ENCODE results near the gene PTPRT. TPM values are rescaled to one million over a fixed set of nuclear protein-coding genes. Genes with fewer than 3 reads are reported as not detected.

Gene PTPRT
- total and polyA plus RNA-seq, 2 of the 13 experiments (the other 11 are each of a cell fraction or from before 2014, with no cell fraction given) = under 0.01 to 0.09 TPM

DNA sequence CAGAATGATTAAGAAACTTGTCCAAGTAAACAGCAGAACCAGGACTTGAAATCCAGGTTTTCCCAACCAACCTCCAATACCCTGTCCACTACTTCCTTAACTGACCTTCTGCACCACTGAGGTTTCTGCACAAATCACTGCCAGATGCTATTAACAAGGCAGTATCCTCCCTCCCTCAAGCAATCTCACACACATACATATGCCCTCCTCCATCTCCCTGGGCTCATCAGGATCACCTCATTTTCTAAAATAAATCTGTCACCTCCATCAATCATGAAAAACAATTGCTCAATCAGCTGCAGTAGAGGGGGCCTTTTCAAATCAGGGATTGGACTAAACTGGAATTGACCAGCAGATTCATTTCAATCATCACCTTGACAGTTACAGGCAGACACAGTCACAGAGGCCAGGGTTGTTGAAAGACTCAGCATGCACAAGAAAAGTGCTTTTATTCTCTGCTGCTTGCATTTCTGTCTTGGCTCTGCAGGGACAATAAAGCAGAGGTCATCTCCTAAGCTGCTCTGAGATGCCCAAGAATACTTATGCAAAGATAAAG is 539.4 kb downstream of the PTPRT start:
- no peak overlapping the region for H3K27ac ChIP-seq (ENCODE audit: extremely low read length, insufficient read depth, low read length)
- TF ChIP-seq, protein P1, sequence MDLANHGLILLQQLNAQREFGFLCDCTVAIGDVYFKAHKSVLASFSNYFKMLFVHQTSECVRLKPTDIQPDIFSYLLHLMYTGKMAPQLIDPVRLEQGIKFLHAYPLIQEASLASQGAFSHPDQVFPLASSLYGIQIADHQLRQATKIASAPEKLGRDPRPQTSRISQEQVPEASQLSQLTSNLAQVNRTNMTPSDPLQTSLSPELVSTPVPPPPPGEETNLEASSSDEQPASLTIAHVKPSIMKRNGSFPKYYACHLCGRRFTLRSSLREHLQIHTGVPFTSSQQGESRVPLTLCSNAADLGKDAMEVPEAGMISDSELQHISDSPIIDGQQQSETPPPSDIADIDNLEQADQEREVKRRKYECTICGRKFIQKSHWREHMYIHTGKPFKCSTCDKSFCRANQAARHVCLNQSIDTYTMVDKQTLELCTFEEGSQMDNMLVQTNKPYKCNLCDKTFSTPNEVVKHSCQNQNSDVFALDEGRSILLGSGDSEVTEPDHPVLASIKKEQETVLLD (CRISPR knock-in tag; IDR thresholded peaks at IDR 0.05; ENCODE audit: low read depth) = no peak
- TF ChIP-seq, protein P2, sequence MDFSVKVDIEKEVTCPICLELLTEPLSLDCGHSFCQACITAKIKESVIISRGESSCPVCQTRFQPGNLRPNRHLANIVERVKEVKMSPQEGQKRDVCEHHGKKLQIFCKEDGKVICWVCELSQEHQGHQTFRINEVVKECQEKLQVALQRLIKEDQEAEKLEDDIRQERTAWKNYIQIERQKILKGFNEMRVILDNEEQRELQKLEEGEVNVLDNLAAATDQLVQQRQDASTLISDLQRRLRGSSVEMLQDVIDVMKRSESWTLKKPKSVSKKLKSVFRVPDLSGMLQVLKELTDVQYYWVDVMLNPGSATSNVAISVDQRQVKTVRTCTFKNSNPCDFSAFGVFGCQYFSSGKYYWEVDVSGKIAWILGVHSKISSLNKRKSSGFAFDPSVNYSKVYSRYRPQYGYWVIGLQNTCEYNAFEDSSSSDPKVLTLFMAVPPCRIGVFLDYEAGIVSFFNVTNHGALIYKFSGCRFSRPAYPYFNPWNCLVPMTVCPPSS (IDR thresholded peaks at IDR 0.05) = no peak
- TF ChIP-seq U2AF1 (optimal IDR thresholded peaks at IDR 0.05; ENCODE audit: low read depth, low read length) (no peak), CBX2 (IDR thresholded peaks at IDR 0.05; ENCODE audit: low read depth, low read length) (no peak), CBX2 (CRISPR knock-in tag; IDR thresholded peaks at IDR 0.05; ENCODE audit: low read depth) (no peak), ESRRA (CRISPR knock-in tag; IDR thresholded peaks at IDR 0.05; ENCODE audit: low read depth) (no peak), ZNF709 (CRISPR knock-in tag; IDR thresholded peaks at IDR 0.05) (no peak), RAD51 (IDR thresholded peaks at IDR 0.05; ENCODE audit: borderline replicate concordance) (no peak), EED (CRISPR knock-in tag; IDR thresholded peaks at IDR 0.05) (no peak), KDM5B (CRISPR knock-in tag; IDR thresholded peaks at IDR 0.05; ENCODE audit: borderline replicate concordance) (no peak), POLR2AphosphoS5 (IDR thresholded peaks at IDR 0.05; ENCODE audit: low read depth, low read length) (no peak), GABPA (IDR thresholded peaks at IDR 0.05; ENCODE audit: low read depth, low read length) (no peak), GABPA (CRISPR knock-in tag; IDR thresholded peaks at IDR 0.05; ENCODE audit: low read depth) (no peak), PTBP1 (IDR thresholded peaks at IDR 0.05; ENCODE audit: low read depth, low read length, poor library complexity, severe bottlenecking) (no peak), ZNF143 (CRISPR knock-in tag; IDR thresholded peaks at IDR 0.05) (no peak)
- TF ChIP-seq, protein P3, sequence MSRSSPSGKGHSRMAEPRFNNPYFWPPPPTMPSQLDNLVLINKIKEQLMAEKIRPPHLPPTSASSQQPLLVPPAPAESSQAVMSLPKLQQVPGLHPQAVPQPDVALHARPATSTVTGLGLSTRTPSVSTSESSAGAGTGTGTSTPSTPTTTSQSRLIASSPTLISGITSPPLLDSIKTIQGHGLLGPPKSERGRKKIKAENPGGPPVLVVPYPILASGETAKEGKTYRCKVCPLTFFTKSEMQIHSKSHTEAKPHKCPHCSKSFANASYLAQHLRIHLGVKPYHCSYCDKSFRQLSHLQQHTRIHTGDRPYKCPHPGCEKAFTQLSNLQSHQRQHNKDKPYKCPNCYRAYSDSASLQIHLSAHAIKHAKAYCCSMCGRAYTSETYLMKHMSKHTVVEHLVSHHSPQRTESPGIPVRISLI (CRISPR knock-in tag; IDR thresholded peaks at IDR 0.05; ENCODE audit: borderline replicate concordance) = no peak
- TF ChIP-seq, protein P4, sequence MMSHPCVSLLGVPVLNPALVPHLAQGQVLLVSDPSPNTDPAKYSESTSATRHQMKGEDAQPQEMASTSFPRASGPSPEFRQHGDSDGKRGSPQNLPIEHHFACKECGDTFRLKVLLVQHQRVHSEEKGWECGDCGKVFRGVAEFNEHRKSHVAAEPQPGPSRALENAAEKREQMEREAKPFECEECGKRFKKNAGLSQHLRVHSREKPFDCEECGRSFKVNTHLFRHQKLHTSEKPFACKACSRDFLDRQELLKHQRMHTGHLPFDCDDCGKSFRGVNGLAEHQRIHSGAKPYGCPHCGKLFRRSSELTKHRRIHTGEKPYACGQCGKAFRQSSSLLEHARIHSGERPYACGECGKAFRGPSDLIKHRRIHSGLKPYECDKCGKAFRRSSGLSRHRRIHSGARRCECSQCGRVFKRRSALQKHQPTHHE (CRISPR knock-in tag; IDR thresholded peaks at IDR 0.05; ENCODE audit: borderline replicate concordance) = no peak
- no peaks in the 10 kb centered on the region for H3K27me3 ChIP-seq (ENCODE audit: control insufficient read depth in 1 of 2, insufficient read depth in 2 of 2, low read length in 2 of 2)
- DNase-seq (ENCODE audit: low spot score) (no peak), ATAC-seq (no peak), FAIRE-seq (no peak)
- intact Hi-C loops (cut with micrococcal nuclease; ENCODE audit: unreplicated experiment) (no loop called here), in situ Hi-C loops (cut with HindIII; ENCODE audit: extremely low pct_ligation_motif_present, low pct_unique_long_range_greater_than_20kb) (no loop called here)
- no peak overlapping the region for H3K4me3 ChIP-seq (replicated peaks in 1 of 3; ENCODE audit: insufficient read depth in 1 of 3, low read depth in 2 of 3, low read length in 3 of 3)
- H3K9ac ChIP-seq (ENCODE audit: insufficient read depth, low read depth, low read length) = no peak overlapping the region
- H3K9me3 ChIP-seq (ENCODE audit: low read length) = peaks cover 91% of the 10 kb centered on the region
- no peaks in the 10 kb centered on the region for H3K79me2 ChIP-seq (ENCODE audit: insufficient read depth, low read length)
- ChIA-PET CTCF (ENCODE audit: low intra/inter-chr PET ratio, low total read pairs) (no interaction called here), POLR2A (no interaction called here)
- no peaks in the 10 kb centered on the region for H3K36me3 ChIP-seq (replicated peaks in 1 of 2; ENCODE audit: control insufficient read depth in 1 of 2, insufficient read depth in 2 of 2, low read length in 2 of 2)
- BruUV-seq (replicated peaks) = no TSS peak
- no peak overlapping the region for H3K4me2 ChIP-seq (ENCODE audit: low read depth, low read length)
- H2AFZ ChIP-seq (ENCODE audit: low read length) = no peak overlapping the region
- H4K20me1 ChIP-seq (ENCODE audit: insufficient read depth, low read length) = no peaks in the 10 kb centered on the region
- no peaks in the 10 kb centered on the region for H3K4me1 ChIP-seq (ENCODE audit: insufficient read depth, low read length)
